Body of pancreas (tissue), 4 donors: ENCODE results near the gene POLR3G.

Experiments
- POLR2A ChIP-seq, 3 donors: fragments of 450-650 bp; IDR thresholded peaks; one replicate each; pipeline ENCODE4 v1.6.1; 2016; ENCODE audit warnings: antibody characterized with exemption in 3 of 3, mild to moderate bottlenecking in 2 of 3
- TF ChIP-seq, protein P1 (sequence below), 7 experiments: fragments of 450-650 bp in 4 of 7; fragments of 200-600 bp in 3 of 7; sonication (generic) in 3 of 7; IDR thresholded peaks; one replicate each; pipeline ENCODE4 v1.5.1; 2016 to 2019; ENCODE audit warnings: antibody characterized with exemption in 7 of 7

DNA sequence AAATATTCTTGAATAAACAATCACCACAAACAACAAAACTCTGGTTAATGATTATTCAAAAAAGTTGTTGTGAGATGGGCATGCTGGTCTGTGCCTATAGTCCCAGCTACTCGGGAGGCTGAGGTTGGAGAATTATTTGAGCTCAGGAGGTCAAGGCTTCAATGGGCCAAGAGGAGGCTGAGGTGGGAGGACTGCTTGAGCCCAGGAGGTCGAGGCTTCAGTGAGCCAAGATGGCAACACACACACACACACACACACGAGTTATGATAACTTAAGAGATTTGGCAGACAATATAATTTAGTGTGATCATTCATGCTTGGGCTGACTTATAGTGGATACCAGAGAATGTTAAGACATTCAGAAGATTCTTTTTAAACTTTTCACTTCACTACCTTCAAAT lies 39.9 kb downstream of the POLR3G start:
- TF ChIP-seq, protein P1, sequence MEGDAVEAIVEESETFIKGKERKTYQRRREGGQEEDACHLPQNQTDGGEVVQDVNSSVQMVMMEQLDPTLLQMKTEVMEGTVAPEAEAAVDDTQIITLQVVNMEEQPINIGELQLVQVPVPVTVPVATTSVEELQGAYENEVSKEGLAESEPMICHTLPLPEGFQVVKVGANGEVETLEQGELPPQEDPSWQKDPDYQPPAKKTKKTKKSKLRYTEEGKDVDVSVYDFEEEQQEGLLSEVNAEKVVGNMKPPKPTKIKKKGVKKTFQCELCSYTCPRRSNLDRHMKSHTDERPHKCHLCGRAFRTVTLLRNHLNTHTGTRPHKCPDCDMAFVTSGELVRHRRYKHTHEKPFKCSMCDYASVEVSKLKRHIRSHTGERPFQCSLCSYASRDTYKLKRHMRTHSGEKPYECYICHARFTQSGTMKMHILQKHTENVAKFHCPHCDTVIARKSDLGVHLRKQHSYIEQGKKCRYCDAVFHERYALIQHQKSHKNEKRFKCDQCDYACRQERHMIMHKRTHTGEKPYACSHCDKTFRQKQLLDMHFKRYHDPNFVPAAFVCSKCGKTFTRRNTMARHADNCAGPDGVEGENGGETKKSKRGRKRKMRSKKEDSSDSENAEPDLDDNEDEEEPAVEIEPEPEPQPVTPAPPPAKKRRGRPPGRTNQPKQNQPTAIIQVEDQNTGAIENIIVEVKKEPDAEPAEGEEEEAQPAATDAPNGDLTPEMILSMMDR (IDR thresholded peaks at IDR 0.05), result no peak
- no peak for TF ChIP-seq POLR2A (IDR thresholded peaks at IDR 0.05)
